ENCODE results near the gene NUTF2.

The NUTF2 gene

GRCh38 chr16:67842509-67843342, 4.0 kb upstream of the NUTF2 start (continued):
- TF ChIP-seq ATF2 (tag by site-specific recombination; IDR thresholded peaks at IDR 0.05; ENCODE audit: low read depth) (no peak), TCF7L2 (IDR thresholded peaks at IDR 0.05; ENCODE audit: borderline replicate concordance, low read depth, low read length) (no peak), ZNF433 (tag by site-specific recombination; IDR thresholded peaks at IDR 0.05; ENCODE audit: low read depth) (no peak), ZNF24 (tag by site-specific recombination; IDR thresholded peaks at IDR 0.05) (no peak), ZNF23 (tag by site-specific recombination; IDR thresholded peaks at IDR 0.05; ENCODE audit: borderline replicate concordance) (no peak), ZNF561 (tag by site-specific recombination; IDR thresholded peaks at IDR 0.05; ENCODE audit: borderline replicate concordance) (no peak), OSR2 (tag by site-specific recombination; IDR thresholded peaks at IDR 0.05) (peak; percentile 82), ZNF155 (tag by site-specific recombination; IDR thresholded peaks at IDR 0.05) (no peak), ZNF48 (tag by site-specific recombination; IDR thresholded peaks at IDR 0.05) (no peak), ZNF521 (tag by site-specific recombination; IDR thresholded peaks at IDR 0.05) (no peak), ZNF146 (tag by site-specific recombination; IDR thresholded peaks at IDR 0.05) (no peak), ZNF324 (tag by site-specific recombination; IDR thresholded peaks at IDR 0.05) (no peak), ZNF610 (tag by site-specific recombination; IDR thresholded peaks at IDR 0.05; ENCODE audit: borderline replicate concordance) (no peak), GLI4 (tag by site-specific recombination; IDR thresholded peaks at IDR 0.05) (no peak), ZBTB1 (tag by site-specific recombination; IDR thresholded peaks at IDR 0.05) (no peak), SALL2 (tag by site-specific recombination; IDR thresholded peaks at IDR 0.05; ENCODE audit: borderline replicate concordance) (no peak), ZXDB (tag by site-specific recombination; IDR thresholded peaks at IDR 0.05) (no peak; the same call in none of the 2 replicates), AEBP2 (tag by site-specific recombination; IDR thresholded peaks at IDR 0.05; ENCODE audit: borderline replicate concordance) (no peak), GLIS1 (tag by site-specific recombination; IDR thresholded peaks at IDR 0.05) (no peak), ZNF692 (tag by site-specific recombination; IDR thresholded peaks at IDR 0.05) (no peak), ZNF248 (tag by site-specific recombination; IDR thresholded peaks at IDR 0.05) (no peak), REST (tag by site-specific recombination; IDR thresholded peaks at IDR 0.05) (no peak), ZNF335 (tag by site-specific recombination; conservative IDR thresholded peaks at IDR 0.05) (no peak), ZNF677 (tag by site-specific recombination; IDR thresholded peaks at IDR 0.05) (no peak), GFI1B (tag by site-specific recombination; IDR thresholded peaks at IDR 0.05) (no peak), ZNF501 (tag by site-specific recombination; IDR thresholded peaks at IDR 0.05) (0 out of 2 replicates have a peak, but pooled peaks have one; percentile 41), ZNF624 (tag by site-specific recombination; IDR thresholded peaks at IDR 0.05) (no peak), KLF1 (tag by site-specific recombination; IDR thresholded peaks at IDR 0.05) (no peak), ZNF529 (tag by site-specific recombination; IDR thresholded peaks at IDR 0.05; ENCODE audit: insufficient replicate concordance) (no peak), ZBTB6 (tag by site-specific recombination; IDR thresholded peaks at IDR 0.05) (no peak), EGR2 (tag by site-specific recombination; IDR thresholded peaks at IDR 0.05; ENCODE audit: low read depth) (no peak), ZNF837 (tag by site-specific recombination; IDR thresholded peaks at IDR 0.05) (no peak), SP3 (tag by site-specific recombination; IDR thresholded peaks at IDR 0.05) (no peak)
